ENCODE measurements around the gene UBE2L5. TPM values are rescaled to one million over a fixed set of nuclear protein-coding genes. Genes with fewer than 3 reads are reported as not detected.

Gene UBE2L5
- total and polyA plus RNA-seq, 2 of the 8 experiments (the other 6 are each of a cell fraction or from before 2014, with no cell fraction given): not detected

DNA sequence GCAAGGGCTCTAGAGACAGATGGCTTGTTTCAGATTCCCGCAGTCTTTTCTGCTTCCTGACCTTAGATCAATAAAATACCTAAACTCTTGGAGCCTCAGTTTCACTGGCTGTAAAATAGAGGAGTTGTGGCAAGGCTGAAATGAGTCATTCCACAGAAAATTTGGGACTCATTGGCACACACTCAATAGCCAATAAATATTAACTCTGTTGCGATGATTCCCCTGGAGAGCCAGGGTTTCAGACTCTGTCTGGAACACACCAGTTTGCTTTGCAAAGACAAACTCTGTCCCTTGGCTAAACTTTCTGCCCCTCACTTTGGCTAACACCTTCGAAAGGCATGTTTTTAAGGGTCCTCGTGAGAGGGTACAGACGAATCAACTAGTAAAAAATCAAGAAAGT, 18.1 kb upstream of the UBE2L5 start:
- Histone ChIP-seq H4K5ac (ENCODE audit: insufficient read length, low read depth, low read length) (no peak overlapping the region), H3K18ac (ENCODE audit: extremely low read depth, low read length) (no peak overlapping the region), H2AFZ (ENCODE audit: low read length) (no peak overlapping the region), H2BK15ac (ENCODE audit: low read length) (no peak overlapping the region), H2BK20ac (ENCODE audit: low read length) (no peak overlapping the region), H3K23me2 (ENCODE audit: low read depth, low read length) (no peaks in the 10 kb centered on the region), H3K23ac (ENCODE audit: insufficient read length) (no peak overlapping the region), H3K79me2 (ENCODE audit: control insufficient read depth in 1 of 2, insufficient read depth in 2 of 2, low read length in 2 of 2) (no peaks in the 10 kb centered on the region), H3K4ac (replicated peaks; ENCODE audit: insufficient read length, low read depth, low read length) (no peak overlapping the region), H3K36me3 (ENCODE audit: control insufficient read depth in 2 of 4, insufficient read depth in 4 of 4, low read length in 3 of 4) (no peaks in the 10 kb centered on the region), H2BK5ac (ENCODE audit: low read depth, low read length) (no peak overlapping the region), H3K79me1 (ENCODE audit: low read depth, low read length) (no peaks in the 10 kb centered on the region), H3K27ac (ENCODE audit: low read depth, low read length) (no peak overlapping the region), H4K8ac (ENCODE audit: extremely low read depth, insufficient read depth, low read length) (no peak overlapping the region), H4K91ac (replicated peaks; ENCODE audit: insufficient read length, low read length) (no peak overlapping the region), H2BK120ac (replicated peaks; ENCODE audit: low read depth, low read length) (no peak overlapping the region), H3K27me3 (replicated peaks in 1 of 4; ENCODE audit: control insufficient read depth in 3 of 4, extremely low read depth in 1 of 4, insufficient read depth in 3 of 4, low read length in 3 of 4) (peaks cover 0 to 5% (median 4%) of the 10 kb centered on the region in 4 experiments; a peak in 6 of 7 replicates), H2BK12ac (ENCODE audit: low read depth, low read length) (no peak overlapping the region), H2AK5ac (ENCODE audit: low read depth, low read length) (no peak overlapping the region), H3K4me2 (ENCODE audit: insufficient read depth in 1 of 2, low read depth in 2 of 2, low read length in 2 of 2) (no peak overlapping the region), H3K4me1 (replicated peaks in 1 of 4; ENCODE audit: control insufficient read depth in 3 of 4, insufficient read depth in 4 of 4, low read length in 3 of 4) (peaks cover 2 to 12% (median 5%) of the 10 kb centered on the region in 4 experiments), H3K14ac (ENCODE audit: insufficient read length) (no peak overlapping the region), H3K9ac (replicated peaks in 1 of 4; ENCODE audit: extremely low read depth in 1 of 4, low read depth in 3 of 4, low read length in 3 of 4) (no peak overlapping the region), H3K9me3 (ENCODE audit: insufficient read depth in 2 of 2, low read depth in 1 of 2, low read length in 1 of 2) (no peaks in the 10 kb centered on the region), H3K4me3 (ENCODE audit: extremely low read depth in 1 of 4, insufficient read depth in 2 of 4, low read depth in 3 of 4, low read length in 4 of 4) (no peak overlapping the region), H3K56ac (replicated peaks; ENCODE audit: insufficient read length, low read depth, low read length) (no peak overlapping the region), H4K20me1 (replicated peaks in 1 of 2; ENCODE audit: control insufficient read depth in 1 of 2, insufficient read depth in 2 of 2, low read length in 2 of 2) (no peaks in the 10 kb centered on the region)
- 91% methylated on average over 5 of the region's 5 CpGs; no CpG with 5 or more reads in 1 of the 2 experiments for WGBS, 2 experiments (ENCODE audit: extremely low coverage in 1 of 2, insufficient coverage in 1 of 2, insufficient read length in 1 of 2, insufficient replicate concordance in 2 of 2, low coverage in 1 of 2, low lambda C conversion rate in 2 of 2, missing lambda C conversion rate in 1 of 2)
- ChIA-PET CTCF (ENCODE audit: partially characterized antibody) (no interaction called here), POLR2A (ENCODE audit: partially characterized antibody) (interaction anchor here (1.2 kb wide), 1 partner anchor 53 kb away, joined by 4 read pairs; no protein-coding TSS in a partner anchor)
- no peak for DNase-seq (ENCODE audit: low read depth in 1 of 2, low spot score in 2 of 2)
- no peak for FAIRE-seq
- TF ChIP-seq SP4 (IDR thresholded peaks at IDR 0.05; ENCODE audit: low read length) (no peak), SP1 (IDR thresholded peaks at IDR 0.05; ENCODE audit: low read depth, low read length) (no peak), RBBP5 (IDR thresholded peaks at IDR 0.05; ENCODE audit: borderline replicate concordance, low read depth, low read length) (no peak), RFX5 (IDR thresholded peaks at IDR 0.05; ENCODE audit: borderline replicate concordance, low read depth, low read length) (no peak), SIN3A (conservative IDR thresholded peaks at IDR 0.05 in 1 of 2, IDR thresholded peaks at IDR 0.05 in 1 of 2; ENCODE audit: low read depth in 1 of 2, low read length in 2 of 2) (no peak)

Measured in H1 (cell line).